ENCODE data around the gene C5orf63. TPM values are rescaled to one million over a fixed set of nuclear protein-coding genes. Genes with fewer than 3 reads are reported as not detected.

The C5orf63 gene
- polyA plus RNA-seq, 1 donor (not counting 4 experiments of a cell fraction or from before 2014, with no cell fraction given): 7.2 TPM

GRCh38 chr5:127051591-127051990 lies 21.7 kb downstream of the C5orf63 start:
- dilution Hi-C loops (cut with MboI; ENCODE audit: extremely low pct_ligation_motif_present, low sequenced_read_pairs): no loop called here
- Histone ChIP-seq H3K9me1 (ENCODE audit: control insufficient read depth, extremely low read depth, insufficient read depth, low read length) (no peaks in the 10 kb centered on the region), H3K4me1 (ENCODE audit: control insufficient read depth, extremely low read depth, insufficient read depth, low read length) (no peaks in the 10 kb centered on the region), H3K4me3 (ENCODE audit: control insufficient read depth in 2 of 3, extremely low read depth in 1 of 3, insufficient read depth in 2 of 3, low read depth in 1 of 3, low read length in 3 of 3) (no peak overlapping the region), H3K79me2 (ENCODE audit: control insufficient read depth, insufficient read depth, low read length) (no peaks in the 10 kb centered on the region), H2AFZ (ENCODE audit: control insufficient read depth, low read length) (no peak overlapping the region), H4K20me1 (ENCODE audit: control insufficient read depth, extremely low read depth, insufficient read depth, low read length) (no peaks in the 10 kb centered on the region), H3K9ac (ENCODE audit: control insufficient read depth, extremely low read depth, insufficient read depth, low read length) (no peak overlapping the region), H3K27ac (ENCODE audit: control insufficient read depth, insufficient read depth, low read length) (no peak overlapping the region), H3K9me3 (ENCODE audit: control insufficient read depth, low read depth, low read length) (no peaks in the 10 kb centered on the region), H3K4me2 (ENCODE audit: control insufficient read depth, extremely low read depth, insufficient read depth, low read depth, low read length) (no peak overlapping the region), H3K27me3 (ENCODE audit: control insufficient read depth, extremely low read depth, insufficient read depth, low read length) (no peaks in the 10 kb centered on the region), H3K36me3 (ENCODE audit: control insufficient read depth in 2 of 2, extremely low read depth in 1 of 2, insufficient read depth in 2 of 2, low read length in 2 of 2) (peaks cover 4 to 5% of the 10 kb centered on the region in 2 experiments)
- no peak for TF ChIP-seq EZH2 (IDR thresholded peaks at IDR 0.05; ENCODE audit: low read length)
- no peak for TF ChIP-seq CTCF (optimal IDR thresholded peaks at IDR 0.05 in 1 of 3, IDR thresholded peaks at IDR 0.05 in 1 of 3, conservative IDR thresholded peaks at IDR 0.05 in 1 of 3; ENCODE audit: extremely low read depth in 1 of 3, insufficient read depth in 2 of 3, low read length in 3 of 3)
- FAIRE-seq (no peak), DNase-seq (ENCODE audit: low read depth, low spot score) (no peak)

GRCh38 chr5:127046343-127047072 lies 26.8 kb downstream of the C5orf63 start:
- no peaks in the 10 kb centered on the region for H3K27me3 ChIP-seq (ENCODE audit: control insufficient read depth, extremely low read depth, insufficient read depth, low read length)
- no peak overlapping the region for H3K4me2 ChIP-seq (ENCODE audit: control insufficient read depth, extremely low read depth, insufficient read depth, low read depth, low read length)
- H3K9ac ChIP-seq (ENCODE audit: control insufficient read depth, extremely low read depth, insufficient read depth, low read length): no peak overlapping the region
- H3K9me1 ChIP-seq (ENCODE audit: control insufficient read depth, extremely low read depth, insufficient read depth, low read length): no peaks in the 10 kb centered on the region
- FAIRE-seq (no peak), DNase-seq (ENCODE audit: low read depth, low spot score) (no peak)
- no peaks in the 10 kb centered on the region for H3K9me3 ChIP-seq (ENCODE audit: control insufficient read depth, low read depth, low read length)
- peaks cover 7% of the 10 kb centered on the region for H3K4me1 ChIP-seq (ENCODE audit: control insufficient read depth, extremely low read depth, insufficient read depth, low read length)
- no peak overlapping the region for H3K4me3 ChIP-seq (ENCODE audit: control insufficient read depth in 2 of 3, extremely low read depth in 1 of 3, insufficient read depth in 2 of 3, low read depth in 1 of 3, low read length in 3 of 3)
- H3K27ac ChIP-seq (ENCODE audit: control insufficient read depth, insufficient read depth, low read length): no peak overlapping the region
- no peak overlapping the region for H2AFZ ChIP-seq (ENCODE audit: control insufficient read depth, low read length)
- dilution Hi-C loops (cut with MboI; ENCODE audit: extremely low pct_ligation_motif_present, low sequenced_read_pairs): no loop called here
- no peak for TF ChIP-seq CTCF (optimal IDR thresholded peaks at IDR 0.05 in 1 of 3, IDR thresholded peaks at IDR 0.05 in 1 of 3, conservative IDR thresholded peaks at IDR 0.05 in 1 of 3; ENCODE audit: extremely low read depth in 1 of 3, insufficient read depth in 2 of 3, low read length in 3 of 3)
- no peak for TF ChIP-seq EZH2 (IDR thresholded peaks at IDR 0.05; ENCODE audit: low read length)
- H3K36me3 ChIP-seq (ENCODE audit: control insufficient read depth in 2 of 2, extremely low read depth in 1 of 2, insufficient read depth in 2 of 2, low read length in 2 of 2): no peaks in the 10 kb centered on the region
- no peaks in the 10 kb centered on the region for H3K79me2 ChIP-seq (ENCODE audit: control insufficient read depth, insufficient read depth, low read length)
- no peaks in the 10 kb centered on the region for H4K20me1 ChIP-seq (ENCODE audit: control insufficient read depth, extremely low read depth, insufficient read depth, low read length)
